GM12873 (cell line): ENCODE measurements around the gene CTXN2.

Source experiments
- TF ChIP-seq, protein P1 (sequence below): IDR thresholded peaks from 2 replicates; pipeline ENCODE4 v1.5.1; 2012; ENCODE audit warnings: low read depth, mild to moderate bottlenecking, moderate library complexity, low read length, control low read depth; ENCODE audit not compliant: insufficient read depth; ENCODE audit errors: missing control alignments

Gene CTXN2

GRCh38 chr15:48182749-48183148 lies 8.7 kb upstream of the CTXN2 start:
- TF ChIP-seq, protein P1, sequence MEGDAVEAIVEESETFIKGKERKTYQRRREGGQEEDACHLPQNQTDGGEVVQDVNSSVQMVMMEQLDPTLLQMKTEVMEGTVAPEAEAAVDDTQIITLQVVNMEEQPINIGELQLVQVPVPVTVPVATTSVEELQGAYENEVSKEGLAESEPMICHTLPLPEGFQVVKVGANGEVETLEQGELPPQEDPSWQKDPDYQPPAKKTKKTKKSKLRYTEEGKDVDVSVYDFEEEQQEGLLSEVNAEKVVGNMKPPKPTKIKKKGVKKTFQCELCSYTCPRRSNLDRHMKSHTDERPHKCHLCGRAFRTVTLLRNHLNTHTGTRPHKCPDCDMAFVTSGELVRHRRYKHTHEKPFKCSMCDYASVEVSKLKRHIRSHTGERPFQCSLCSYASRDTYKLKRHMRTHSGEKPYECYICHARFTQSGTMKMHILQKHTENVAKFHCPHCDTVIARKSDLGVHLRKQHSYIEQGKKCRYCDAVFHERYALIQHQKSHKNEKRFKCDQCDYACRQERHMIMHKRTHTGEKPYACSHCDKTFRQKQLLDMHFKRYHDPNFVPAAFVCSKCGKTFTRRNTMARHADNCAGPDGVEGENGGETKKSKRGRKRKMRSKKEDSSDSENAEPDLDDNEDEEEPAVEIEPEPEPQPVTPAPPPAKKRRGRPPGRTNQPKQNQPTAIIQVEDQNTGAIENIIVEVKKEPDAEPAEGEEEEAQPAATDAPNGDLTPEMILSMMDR: no peak

- TF ChIP-seq, protein P1: no peak
Measured at GRCh38 chr15:48185529-48185928, 5.9 kb upstream of the CTXN2 start.

- TF ChIP-seq, protein P1: no peak
Measured at GRCh38 chr15:48186271-48186670, 5.2 kb upstream of the CTXN2 start.

- TF ChIP-seq, protein P1: no peak
Measured at GRCh38 chr15:48190932-48191573, 412 bp upstream of the CTXN2 start.

DNA sequence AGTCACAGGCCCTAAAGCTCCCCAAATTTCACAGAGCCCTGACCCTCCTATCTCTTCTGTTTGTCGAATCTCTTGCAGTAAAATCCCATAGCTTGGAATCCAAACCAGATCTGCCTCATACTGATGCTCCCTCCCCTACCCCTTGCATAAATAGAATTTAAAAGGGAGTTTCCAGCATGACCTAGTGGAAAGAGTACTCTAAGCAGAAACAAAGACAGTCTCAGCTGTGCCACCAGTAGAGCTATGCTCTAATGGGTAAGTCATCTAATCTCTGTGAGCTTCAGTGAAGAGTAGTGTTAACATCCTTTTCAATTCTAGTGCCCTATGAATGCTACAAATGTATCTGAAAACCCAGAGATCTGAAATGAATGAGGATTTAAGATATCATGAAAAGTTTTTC lies 10.6 kb downstream of the CTXN2 start:
- TF ChIP-seq, protein P1: no peak

DNA sequence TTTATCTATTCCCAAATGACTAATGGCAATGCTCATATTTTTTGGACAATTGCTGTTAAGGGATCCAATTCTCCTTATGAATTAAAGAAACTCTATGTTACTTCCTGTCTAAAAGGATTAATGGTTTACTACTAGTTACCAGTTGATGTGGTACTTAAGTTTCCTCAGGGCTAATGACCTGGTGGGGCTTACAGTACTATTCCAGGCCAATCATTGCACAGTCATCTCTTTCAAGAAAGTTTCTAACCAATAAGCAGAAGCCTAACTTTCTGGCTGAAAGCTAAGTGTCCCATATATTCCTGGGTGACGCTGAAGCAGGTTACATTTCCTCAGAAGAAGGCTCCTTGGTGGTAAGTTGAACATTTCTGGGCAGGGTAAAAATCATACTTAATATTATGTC lies 14.5 kb downstream of the CTXN2 start, which contains the start of gene SLC12A1:
TSS of gene SLC12A1 (plus strand) at position 322 of the 400 bp plus-strand sequence. CDS start 1,418 bp downstream, outside the sequence.
- TF ChIP-seq, protein P1: no peak

DNA sequence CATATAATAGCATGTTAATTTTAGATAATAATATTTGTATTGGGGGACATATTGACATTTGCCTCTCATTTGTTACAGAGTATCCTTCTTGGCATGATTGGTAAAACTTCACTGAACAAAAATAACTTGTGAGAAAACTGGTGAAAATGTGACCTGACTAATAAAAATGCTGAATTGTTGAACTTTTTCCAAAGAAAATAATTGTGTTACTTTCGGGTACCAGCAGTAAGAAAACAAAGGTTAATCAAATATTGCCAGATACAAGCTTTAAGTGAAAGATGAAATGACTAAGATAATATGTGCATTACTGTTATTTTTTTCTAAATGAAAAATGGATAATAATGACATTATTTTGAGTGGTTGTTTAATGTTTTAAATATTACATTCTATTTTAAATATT lies 29.8 kb downstream of the CTXN2 start:
- TF ChIP-seq, protein P1: no peak

DNA sequence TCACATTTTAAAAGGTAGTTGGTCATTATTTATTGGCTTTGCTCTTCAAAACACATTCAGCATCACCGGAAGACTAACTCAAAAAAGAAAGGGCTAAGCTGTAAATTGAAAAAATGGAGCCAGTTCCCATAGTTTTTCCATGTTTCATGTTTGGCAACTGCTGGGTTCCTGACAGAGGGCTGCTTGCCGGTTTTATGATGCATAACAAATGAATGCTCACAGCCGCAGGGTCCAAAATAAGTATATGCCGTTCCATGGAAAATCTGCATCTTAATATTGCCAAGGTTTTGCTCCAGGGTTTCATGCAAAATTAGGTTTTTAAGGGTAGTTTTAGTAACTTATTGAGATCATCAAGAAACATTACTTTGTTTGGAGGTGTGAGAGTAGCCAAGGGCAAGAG lies 30.4 kb downstream of the CTXN2 start:
- TF ChIP-seq, protein P1: no peak
